GM19467 (cell line): ENCODE data around the gene DMAC1.

Experiments used
- ATAC-seq: cut with Tn5 transposase; IDR thresholded peaks from one replicate; pipeline ENCODE4 v1.9.1; 2021; ENCODE audit warnings: mild to moderate bottlenecking, moderate library complexity; ENCODE audit not compliant: unreplicated experiment

The DMAC1 gene

GRCh38 chr9:7799234-7799943 is at the start of gene DMAC1:
Gene DMAC1 (minus strand): TSS chr9:7799778. CDS start chr9:7799734, 44 bp downstream.
- peak; percentile 93 for ATAC-seq

- ATAC-seq = no peak
Measured at GRCh38 chr9:7849362-7849761, 49.8 kb upstream of the DMAC1 start.

GRCh38 chr9:7848498-7848897 is 48.9 kb upstream of the DMAC1 start:
- no peak for ATAC-seq

GRCh38 chr9:7844242-7844641 is 44.7 kb upstream of the DMAC1 start:
- ATAC-seq = no peak

- no peak for ATAC-seq
Measured at GRCh38 chr9:7841831-7842230, 42.3 kb upstream of the DMAC1 start.

GRCh38 chr9:7834531-7834930 is 35.0 kb upstream of the DMAC1 start:
- no peak for ATAC-seq

GRCh38 chr9:7828334-7828733 is 28.8 kb upstream of the DMAC1 start:
- ATAC-seq = no peak

GRCh38 chr9:7827792-7828191 is 28.2 kb upstream of the DMAC1 start:
- no peak for ATAC-seq

- no peak for ATAC-seq
Measured at GRCh38 chr9:7827056-7827455, 27.5 kb upstream of the DMAC1 start.

- ATAC-seq = no peak
Measured at GRCh38 chr9:7823651-7824050, 24.1 kb upstream of the DMAC1 start.

GRCh38 chr9:7819984-7820383 is 20.4 kb upstream of the DMAC1 start:
- no peak for ATAC-seq

GRCh38 chr9:7816021-7816420 is 16.4 kb upstream of the DMAC1 start:
- ATAC-seq = no peak

- no peak for ATAC-seq
Measured at GRCh38 chr9:7813030-7813429, 13.5 kb upstream of the DMAC1 start.

- ATAC-seq = no peak
Measured at GRCh38 chr9:7811677-7812076, 12.1 kb upstream of the DMAC1 start.

- ATAC-seq = no peak
Measured at GRCh38 chr9:7802666-7803065, 3.1 kb upstream of the DMAC1 start.

- ATAC-seq = peak; percentile 9
Measured at GRCh38 chr9:7799944-7800285, 337 bp upstream of the DMAC1 start.

GRCh38 chr9:7794196-7794595 is 5.4 kb downstream of the DMAC1 start:
- ATAC-seq = no peak

- no peak for ATAC-seq
Measured at GRCh38 chr9:7791394-7791793, 8.2 kb downstream of the DMAC1 start.

GRCh38 chr9:7790819-7791182 is 8.8 kb downstream of the DMAC1 start:
- no peak for ATAC-seq

- no peak for ATAC-seq
Measured at GRCh38 chr9:7790022-7790818, 9.4 kb downstream of the DMAC1 start.

GRCh38 chr9:7788772-7789171 is 10.8 kb downstream of the DMAC1 start:
- ATAC-seq = no peak

GRCh38 chr9:7785813-7786212 is 13.8 kb downstream of the DMAC1 start:
- no peak for ATAC-seq

- ATAC-seq = no peak
Measured at GRCh38 chr9:7784472-7784871, 15.1 kb downstream of the DMAC1 start.
